A549 (cell line): ENCODE results near the gene APBB3.

Experiments used
- BCL3 ChIP-seq: fragments of >200 bp; sonication (Bioruptor Twin); formaldehyde crosslinking; IDR thresholded peaks from 3 replicates; pipeline ENCODE4 v1.6.1; 2016
- BHLHE40 ChIP-seq: IDR thresholded peaks from 2 replicates; pipeline ENCODE4 v1.6.1; 2012; ENCODE audit warnings: low read depth, low read length, inconsistent platforms
- CTCF ChIP-seq: fragments of >200 bp; sonication (Bioruptor Twin); formaldehyde crosslinking; IDR thresholded peaks from 3 replicates; pipeline ENCODE4 v1.5.1; 2016
- GATA3 ChIP-seq: IDR thresholded peaks from 2 replicates; pipeline ENCODE4 v1.6.1; 2012; ENCODE audit warnings: borderline replicate concordance
- MAZ ChIP-seq: fragments of 150-350 bp; IDR thresholded peaks from 2 replicates; pipeline ENCODE4 v1.6.1; 2014; ENCODE audit warnings: antibody characterized with exemption, low read depth, low read length, borderline replicate concordance
- POLR2A ChIP-seq: IDR thresholded peaks from 2 replicates; pipeline ENCODE4 v1.6.1; 2012; ENCODE audit warnings: mild to moderate bottlenecking, low read length
- TP53 ChIP-seq: fragments of 250-450 bp; sonication (Bioruptor Pico); IDR thresholded peaks from 2 replicates; pipeline ENCODE4 v1.5.0; 2021; ENCODE audit warnings: mild to moderate bottlenecking, moderate library complexity

GRCh38 chr5:140554454-140554853 lies 9.9 kb downstream of the APBB3 start:
- TF ChIP-seq BHLHE40 (no peak), CTCF (no peak), POLR2A (no peak), MAZ (no peak), BCL3 (no peak), GATA3 (no peak), TP53 (CRISPR knock-in tag) (no peak)
